MM.1S (cell line): ENCODE results near the gene CRHBP.
"Not testable (repeated sequence)": the region's sequence is repeated elsewhere in the genome, so short reads cannot be mapped to it uniquely, and the experiment has no call there.

Experiments used
- DNase-seq: peaks from one replicate; pipeline ENCODE4 v3.0.0-alpha.2; 2015
- H2AFZ ChIP-seq: fragments of 300-600 bp; sonication (generic); 2 replicates; pipeline ENCODE4 v1.6.0; 2016; ENCODE audit warnings: antibody characterized with exemption, low read length
- H3F3A ChIP-seq: fragments of 300-600 bp; sonication (generic); 2 replicates; pipeline ENCODE4 v1.6.1; 2016; ENCODE audit warnings: mild to moderate bottlenecking, antibody characterized with exemption, low read length, moderate library complexity, mixed read lengths; ENCODE audit not compliant: insufficient read depth
- H3K27ac ChIP-seq: fragments of 300-600 bp; sonication (generic); 2 replicates; pipeline ENCODE4 v1.5.1; 2016; ENCODE audit warnings: mild to moderate bottlenecking, low read length
- H3K27me3 ChIP-seq: fragments of 300-600 bp; sonication (generic); replicated peaks from 2 replicates; pipeline ENCODE4 v1.6.0; 2016; ENCODE audit warnings: low read length; ENCODE audit not compliant: insufficient read depth
- H3K36me3 ChIP-seq: fragments of 300-600 bp; sonication (generic); replicated peaks from 2 replicates; pipeline ENCODE4 v1.6.1; 2016; ENCODE audit warnings: mild to moderate bottlenecking, low read length, mixed read lengths; ENCODE audit not compliant: insufficient read depth
- H3K4me1 ChIP-seq: fragments of 300-600 bp; sonication (generic); 2 replicates; pipeline ENCODE4 v1.6.1; 2016; ENCODE audit warnings: low read length, mixed read lengths
- H3K4me2 ChIP-seq: fragments of 300-600 bp; sonication (generic); 2 replicates; pipeline ENCODE4 v1.6.0; 2016; ENCODE audit warnings: low read depth, low read length
- H3K4me3 ChIP-seq: fragments of 300-600 bp; sonication (generic); 2 replicates; pipeline ENCODE4 v1.5.1; 2016; ENCODE audit warnings: low read length, mixed read lengths
- H3K79me2 ChIP-seq: fragments of 300-600 bp; sonication (generic); 2 replicates; pipeline ENCODE4 v1.6.1; 2016; ENCODE audit warnings: mixed run types, low read length, mixed read lengths
- H3K9ac ChIP-seq: fragments of 300-600 bp; sonication (generic); 2 replicates; pipeline ENCODE4 v1.6.1; 2016; ENCODE audit warnings: low read length, mixed read lengths
- H3K9me2 ChIP-seq: fragments of 300-600 bp; sonication (generic); replicated peaks from 2 replicates; pipeline ENCODE4 v1.6.1; 2016; ENCODE audit warnings: mild to moderate bottlenecking, low read length, mixed read lengths; ENCODE audit not compliant: insufficient read depth
- H3K9me3 ChIP-seq: fragments of 300-600 bp; sonication (generic); replicated peaks from 2 replicates; pipeline ENCODE4 v1.6.1; 2016; ENCODE audit warnings: mild to moderate bottlenecking, low read length, mixed read lengths; ENCODE audit not compliant: insufficient read depth
- H4K20me1 ChIP-seq: fragments of 300-600 bp; sonication (generic); 2 replicates; pipeline ENCODE4 v1.6.1; 2016; ENCODE audit warnings: mild to moderate bottlenecking, low read length, moderate library complexity, mixed read lengths; ENCODE audit not compliant: insufficient read depth
- EZH2 ChIP-seq: fragments of 300-600 bp; sonication (generic); optimal IDR thresholded peaks from 2 replicates; pipeline ENCODE3; 2017; ENCODE audit warnings: low read depth, mild to moderate bottlenecking, antibody characterized with exemption, low read length, mixed read lengths
- EZH2phosphoT487 ChIP-seq: fragments of 300-600 bp; sonication (generic); IDR thresholded peaks from 2 replicates; pipeline ENCODE4 v1.6.1; 2018; ENCODE audit warnings: antibody characterized with exemption, low read length
- TF ChIP-seq, protein P1 (sequence below): fragments of 300-600 bp; sonication (generic); IDR thresholded peaks from 2 replicates; pipeline ENCODE4 v1.5.1; 2016; ENCODE audit warnings: antibody characterized with exemption, low read length, mixed read lengths

CRHBP gene, protein sequence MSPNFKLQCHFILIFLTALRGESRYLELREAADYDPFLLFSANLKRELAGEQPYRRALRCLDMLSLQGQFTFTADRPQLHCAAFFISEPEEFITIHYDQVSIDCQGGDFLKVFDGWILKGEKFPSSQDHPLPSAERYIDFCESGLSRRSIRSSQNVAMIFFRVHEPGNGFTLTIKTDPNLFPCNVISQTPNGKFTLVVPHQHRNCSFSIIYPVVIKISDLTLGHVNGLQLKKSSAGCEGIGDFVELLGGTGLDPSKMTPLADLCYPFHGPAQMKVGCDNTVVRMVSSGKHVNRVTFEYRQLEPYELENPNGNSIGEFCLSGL

DNA sequence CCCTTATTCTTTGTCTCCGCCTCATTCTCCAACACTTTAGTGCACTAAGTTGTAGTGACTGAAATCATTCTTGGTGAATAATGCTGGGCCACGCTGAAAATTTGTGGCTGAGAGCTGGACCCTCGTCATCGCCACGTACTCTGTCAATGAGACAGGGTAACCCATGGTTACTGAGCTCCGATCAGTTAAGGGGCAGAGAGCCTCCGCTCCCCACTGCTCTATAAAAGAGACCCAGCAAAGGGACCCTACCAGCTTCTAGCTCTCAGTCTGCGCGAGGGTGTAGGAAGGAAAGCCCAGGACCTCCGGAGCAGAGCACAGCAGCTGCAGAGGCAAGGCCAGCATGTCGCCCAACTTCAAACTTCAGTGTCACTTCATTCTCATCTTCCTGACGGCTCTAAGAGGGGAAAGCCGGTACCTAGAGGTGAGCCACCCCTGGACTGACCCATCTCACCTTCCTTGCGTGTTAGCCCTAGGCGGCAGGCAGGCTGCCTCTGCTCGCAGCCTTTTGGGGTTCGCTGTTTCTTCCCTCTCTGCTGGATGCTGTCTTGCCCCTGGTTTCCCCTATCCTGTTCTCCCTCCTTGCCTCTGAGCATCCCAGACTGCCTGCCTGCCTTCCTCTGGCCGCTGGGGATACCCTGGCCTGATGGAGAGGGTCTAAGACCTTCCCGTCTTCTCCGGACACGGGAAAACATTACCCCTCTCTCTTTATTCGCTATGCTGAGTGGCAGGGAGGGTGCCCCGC lies at the start of gene CRHBP:
Gene CRHBP, plus strand, starts transcription at position 251 of the 742 bp plus-strand sequence. Its CDS starts 90 bp downstream, at position 341.
- no peak for DNase-seq
- Histone ChIP-seq H3K27me3 (no peaks in the 10 kb centered on the region), H3K9me3 (no peaks in the 10 kb centered on the region), H3K27ac (no peak within 1 kb of the TSS), H3K4me2 (no peak within 1 kb of the TSS), H3K4me3 (no peak within 1 kb of the TSS), H4K20me1 (no peaks in the 10 kb centered on the region), H3K4me1 (no peaks in the 10 kb centered on the region), H3K79me2 (no peaks in the 10 kb centered on the region), H3F3A (no peaks in the 10 kb centered on the region), H3K9me2 (no peaks in the 10 kb centered on the region), H2AFZ (no peak within 1 kb of the TSS), H3K9ac (no peak within 1 kb of the TSS), H3K36me3 (no peaks in the 10 kb centered on the region)
- TF ChIP-seq, protein P1, sequence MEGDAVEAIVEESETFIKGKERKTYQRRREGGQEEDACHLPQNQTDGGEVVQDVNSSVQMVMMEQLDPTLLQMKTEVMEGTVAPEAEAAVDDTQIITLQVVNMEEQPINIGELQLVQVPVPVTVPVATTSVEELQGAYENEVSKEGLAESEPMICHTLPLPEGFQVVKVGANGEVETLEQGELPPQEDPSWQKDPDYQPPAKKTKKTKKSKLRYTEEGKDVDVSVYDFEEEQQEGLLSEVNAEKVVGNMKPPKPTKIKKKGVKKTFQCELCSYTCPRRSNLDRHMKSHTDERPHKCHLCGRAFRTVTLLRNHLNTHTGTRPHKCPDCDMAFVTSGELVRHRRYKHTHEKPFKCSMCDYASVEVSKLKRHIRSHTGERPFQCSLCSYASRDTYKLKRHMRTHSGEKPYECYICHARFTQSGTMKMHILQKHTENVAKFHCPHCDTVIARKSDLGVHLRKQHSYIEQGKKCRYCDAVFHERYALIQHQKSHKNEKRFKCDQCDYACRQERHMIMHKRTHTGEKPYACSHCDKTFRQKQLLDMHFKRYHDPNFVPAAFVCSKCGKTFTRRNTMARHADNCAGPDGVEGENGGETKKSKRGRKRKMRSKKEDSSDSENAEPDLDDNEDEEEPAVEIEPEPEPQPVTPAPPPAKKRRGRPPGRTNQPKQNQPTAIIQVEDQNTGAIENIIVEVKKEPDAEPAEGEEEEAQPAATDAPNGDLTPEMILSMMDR = no peak
- no peak for TF ChIP-seq EZH2
- TF ChIP-seq EZH2phosphoT487 = no peak

DNA sequence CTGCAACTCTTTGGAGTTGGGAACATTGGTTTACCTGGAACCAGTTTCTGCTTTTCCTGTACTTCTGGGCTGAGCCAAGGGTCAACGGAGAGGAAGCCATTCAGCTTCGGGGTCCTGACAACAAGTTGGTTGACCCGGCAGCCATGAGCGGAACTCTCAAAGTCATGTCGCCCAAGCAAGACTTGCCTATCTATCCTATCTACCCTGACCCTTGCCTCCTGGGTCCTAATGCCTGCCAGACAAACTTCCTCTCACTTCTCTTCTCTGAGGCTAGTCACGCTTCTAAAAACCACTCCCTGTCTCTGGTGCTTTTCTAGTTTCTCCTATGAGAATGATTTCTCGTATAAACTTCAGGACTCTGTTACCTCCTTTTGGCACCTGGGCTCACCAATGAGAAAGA lies 44.7 kb upstream of the CRHBP start:
- H3K4me3 ChIP-seq = no peak overlapping the region
- no peaks in the 10 kb centered on the region for H3K27me3 ChIP-seq
- no peak overlapping the region for H2AFZ ChIP-seq
- TF ChIP-seq EZH2 (no peak), EZH2phosphoT487 (no peak)
- TF ChIP-seq, protein P1 = no peak
- H4K20me1 ChIP-seq = no peaks in the 10 kb centered on the region
- H3K9me2 ChIP-seq = no peaks in the 10 kb centered on the region
- H3K4me2 ChIP-seq = no peak overlapping the region
- no peaks in the 10 kb centered on the region for H3F3A ChIP-seq
- no peak for DNase-seq
- H3K27ac ChIP-seq = no peak overlapping the region
- H3K9ac ChIP-seq = no peak overlapping the region
- H3K36me3 ChIP-seq = no peaks in the 10 kb centered on the region
- no peaks in the 10 kb centered on the region for H3K9me3 ChIP-seq
- H3K4me1 ChIP-seq = no peaks in the 10 kb centered on the region
- no peaks in the 10 kb centered on the region for H3K79me2 ChIP-seq

DNA sequence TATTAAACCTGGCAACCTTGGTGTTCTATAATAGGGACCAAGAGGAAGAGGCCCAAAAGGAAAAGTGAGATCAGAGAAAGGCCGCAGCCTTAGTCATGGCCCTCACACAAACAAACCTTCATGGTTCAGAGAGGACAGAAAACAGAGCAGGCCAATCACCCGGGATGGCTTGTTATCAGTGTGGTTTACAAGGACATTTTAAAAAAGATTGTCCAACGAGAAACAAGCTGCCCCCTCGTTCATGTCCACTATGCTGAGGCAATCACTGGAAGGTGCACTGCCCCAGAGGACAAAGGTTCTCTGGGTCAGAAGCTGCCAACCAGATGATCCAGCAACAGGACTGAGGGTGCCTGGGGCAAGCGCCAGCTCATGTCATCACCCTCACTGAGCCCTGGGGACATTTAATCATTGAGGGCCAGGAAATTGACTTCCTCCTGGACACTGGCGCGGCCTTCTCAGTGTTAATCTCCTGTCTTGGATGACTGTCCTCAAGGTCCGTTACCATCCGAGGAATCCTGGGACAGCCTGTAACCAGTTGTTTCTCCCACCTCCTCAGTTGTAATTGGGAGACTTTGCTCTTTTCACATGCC lies 42.4 kb upstream of the CRHBP start:
- H3K9me2 ChIP-seq, H3K9ac ChIP-seq, H3K27me3 ChIP-seq, H3F3A ChIP-seq, H3K27ac ChIP-seq, H3K4me3 ChIP-seq, H3K4me2 ChIP-seq, H2AFZ ChIP-seq, H3K9me3 ChIP-seq, H4K20me1 ChIP-seq, H3K79me2 ChIP-seq, DNase-seq, H3K4me1 ChIP-seq, H3K36me3 ChIP-seq: not testable (repeated sequence)

DNA sequence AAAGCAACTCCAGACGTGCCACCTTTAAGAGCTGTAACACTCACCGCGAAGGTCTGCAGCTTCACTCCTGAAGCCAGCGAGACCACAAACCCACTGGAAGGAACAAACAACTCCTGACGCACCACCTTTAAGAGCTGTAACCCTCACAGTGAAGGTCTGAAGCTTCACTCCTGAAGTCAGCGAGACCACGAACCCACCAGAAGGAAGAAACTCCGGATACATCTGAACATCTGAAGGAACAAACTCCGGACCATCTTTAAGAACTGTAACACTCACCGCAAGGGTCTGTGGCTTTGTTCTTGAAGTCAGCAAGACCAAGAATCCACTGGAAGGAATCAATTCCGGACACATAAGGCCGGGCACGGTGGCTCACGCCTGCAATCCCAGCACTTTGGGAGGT lies 38.2 kb upstream of the CRHBP start:
- H3K27me3 ChIP-seq = not testable (repeated sequence)

More for the DNA sequence above, 38.2 kb upstream of the CRHBP start:
- H3K9ac ChIP-seq, H3K9me3 ChIP-seq, H3K27ac ChIP-seq, H3K4me3 ChIP-seq, H3K79me2 ChIP-seq, DNase-seq, H2AFZ ChIP-seq, H3K4me2 ChIP-seq, H3K36me3 ChIP-seq, H3F3A ChIP-seq, H3K4me1 ChIP-seq, H4K20me1 ChIP-seq, H3K9me2 ChIP-seq: not testable (repeated sequence)
